Astrocyte of the spinal cord (primary cell): Measurements from ENCODE around the gene PBX1.
A peak's percentile ranks its signal among the peaks of the same experiment; 100 is the strongest.

Experiments
- DNase-seq: peaks from one replicate; pipeline ENCODE4 v3.0.0; 2011; ENCODE audit warnings: low read depth, low spot score
- H3K4me3 ChIP-seq: 2 replicates; pipeline ENCODE4 v1.5.1; 2011; ENCODE audit warnings: low read depth, mild to moderate bottlenecking, low read length, moderate library complexity
- in situ Hi-C: cut with HindIII; loops from 2 replicates; pipeline ENCODE4 v1.10.0; 2017; ENCODE audit warnings: low sequenced_read_pairs
- TF ChIP-seq, protein P1 (sequence below): IDR thresholded peaks from 2 replicates; pipeline ENCODE4 v1.5.1; 2012; ENCODE audit warnings: low read depth, mild to moderate bottlenecking, low read length, inconsistent platforms

Gene PBX1

GRCh38 chr1:164709541-164710278 is 150.7 kb downstream of the PBX1 start:
- no peak for DNase-seq
- in situ Hi-C loops, result no loop called here
- H3K4me3 ChIP-seq, result no peak overlapping the region
- TF ChIP-seq, protein P1, sequence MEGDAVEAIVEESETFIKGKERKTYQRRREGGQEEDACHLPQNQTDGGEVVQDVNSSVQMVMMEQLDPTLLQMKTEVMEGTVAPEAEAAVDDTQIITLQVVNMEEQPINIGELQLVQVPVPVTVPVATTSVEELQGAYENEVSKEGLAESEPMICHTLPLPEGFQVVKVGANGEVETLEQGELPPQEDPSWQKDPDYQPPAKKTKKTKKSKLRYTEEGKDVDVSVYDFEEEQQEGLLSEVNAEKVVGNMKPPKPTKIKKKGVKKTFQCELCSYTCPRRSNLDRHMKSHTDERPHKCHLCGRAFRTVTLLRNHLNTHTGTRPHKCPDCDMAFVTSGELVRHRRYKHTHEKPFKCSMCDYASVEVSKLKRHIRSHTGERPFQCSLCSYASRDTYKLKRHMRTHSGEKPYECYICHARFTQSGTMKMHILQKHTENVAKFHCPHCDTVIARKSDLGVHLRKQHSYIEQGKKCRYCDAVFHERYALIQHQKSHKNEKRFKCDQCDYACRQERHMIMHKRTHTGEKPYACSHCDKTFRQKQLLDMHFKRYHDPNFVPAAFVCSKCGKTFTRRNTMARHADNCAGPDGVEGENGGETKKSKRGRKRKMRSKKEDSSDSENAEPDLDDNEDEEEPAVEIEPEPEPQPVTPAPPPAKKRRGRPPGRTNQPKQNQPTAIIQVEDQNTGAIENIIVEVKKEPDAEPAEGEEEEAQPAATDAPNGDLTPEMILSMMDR, result no peak

DNA sequence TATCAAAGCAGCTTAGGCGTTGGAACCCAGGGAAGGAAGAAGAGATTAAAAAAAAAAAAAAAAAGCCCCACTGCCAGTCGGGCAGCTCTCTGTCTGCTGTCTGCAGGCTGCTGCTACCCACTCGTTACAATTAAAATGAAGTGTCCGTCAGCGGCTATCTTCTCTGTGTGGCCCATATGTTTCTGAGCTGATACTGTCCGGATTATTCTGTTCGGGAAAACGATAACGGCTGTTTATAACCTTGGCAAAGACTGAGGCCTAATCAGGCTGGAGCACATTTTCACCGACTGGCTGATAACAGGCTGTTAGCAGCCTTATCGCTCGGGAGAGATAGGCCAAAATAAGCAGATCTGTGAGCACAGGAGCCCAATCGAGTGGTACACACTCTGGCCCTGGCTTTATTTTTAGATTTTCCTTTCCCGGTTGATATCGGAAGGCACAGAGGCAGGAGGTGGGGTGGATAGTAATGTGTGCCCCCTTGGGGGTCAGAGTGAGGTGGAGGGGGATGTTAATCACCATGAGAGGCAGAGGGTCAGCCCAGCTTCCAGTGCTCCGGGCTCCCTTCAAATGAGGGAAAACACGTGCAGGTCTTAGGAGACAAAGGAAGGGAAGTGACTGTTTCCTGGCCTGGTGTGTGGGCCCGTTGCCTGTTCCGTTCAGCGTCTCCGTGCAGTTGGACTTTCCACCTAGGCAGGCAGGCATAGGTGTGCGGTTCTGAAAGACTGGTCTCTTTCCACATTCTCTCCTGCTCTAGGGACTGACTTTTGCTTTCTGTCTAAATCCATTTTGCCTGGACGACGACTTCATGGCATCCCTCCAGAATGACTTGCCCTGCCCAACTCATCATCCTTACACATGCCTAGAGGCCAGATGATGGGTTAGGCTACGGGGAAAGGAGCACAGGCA is 153.4 kb downstream of the PBX1 start:
- in situ Hi-C loops, result no loop called here
- DNase-seq, result no peak
- TF ChIP-seq, protein P1, result no peak
- no peak overlapping the region for H3K4me3 ChIP-seq

- in situ Hi-C loops, result no loop called here
- TF ChIP-seq, protein P1, result no peak
- DNase-seq, result no peak
- H3K4me3 ChIP-seq, result no peak overlapping the region
These were observed 154.6 kb downstream of the PBX1 start for GRCh38 chr1:164713456-164714207.

DNA sequence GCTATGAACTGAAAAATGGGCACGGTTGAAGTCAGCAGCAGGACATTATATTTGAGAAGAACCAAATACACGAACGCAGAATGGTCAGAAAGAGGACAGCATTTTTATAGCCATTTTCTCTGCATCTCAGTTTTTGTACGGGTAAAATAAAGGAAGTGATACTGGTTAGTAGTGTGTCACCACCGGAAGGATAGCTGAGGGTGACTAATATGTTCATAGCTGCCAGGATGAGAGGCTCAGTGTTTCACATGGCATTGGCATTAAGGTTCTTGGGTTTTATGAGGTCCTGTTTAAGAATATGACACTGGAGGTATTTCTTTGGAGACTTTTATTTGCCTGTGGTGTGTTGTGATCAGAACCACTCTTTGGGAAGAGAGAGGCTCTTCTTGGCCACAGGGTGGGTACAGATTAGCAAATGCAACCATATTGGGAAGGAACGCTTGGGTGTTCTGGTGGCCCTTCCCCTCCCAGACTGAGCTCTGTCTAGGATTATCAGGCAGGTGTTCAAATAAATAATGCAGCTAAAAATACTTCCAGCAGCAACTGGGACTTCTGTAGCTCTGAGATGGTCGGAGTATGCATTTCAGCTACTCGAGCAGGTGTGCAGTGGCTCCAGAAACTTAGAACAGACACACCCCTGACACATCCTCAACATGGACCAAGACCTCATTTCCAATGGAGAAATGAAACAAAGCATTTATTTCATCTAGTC is 158.2 kb downstream of the PBX1 start:
- TF ChIP-seq, protein P1, result no peak
- in situ Hi-C loops, result no loop called here
- peak; percentile 33 for DNase-seq
- no peak overlapping the region for H3K4me3 ChIP-seq

DNA sequence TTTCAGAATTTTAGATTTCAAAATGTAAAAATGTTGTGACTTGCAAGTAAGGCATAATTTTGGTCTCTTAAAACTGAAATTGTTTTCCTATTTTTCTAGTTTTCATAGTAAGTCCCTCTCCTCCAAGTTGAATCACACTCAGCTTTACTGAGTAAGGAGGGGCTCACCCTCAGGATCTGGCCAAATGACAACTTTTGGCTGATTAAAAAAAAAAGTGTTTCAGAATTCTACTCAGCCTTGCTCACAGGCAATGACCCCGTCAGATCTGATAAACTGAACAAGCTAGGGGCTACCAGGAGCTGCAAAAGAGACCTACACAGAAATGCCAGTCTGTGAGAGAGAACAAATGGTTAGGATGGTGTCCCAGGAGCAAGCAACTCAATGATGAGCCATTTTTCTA is 159.8 kb downstream of the PBX1 start:
- no peak for DNase-seq
- in situ Hi-C loops, result no loop called here
- H3K4me3 ChIP-seq, result no peak overlapping the region
- TF ChIP-seq, protein P1, result no peak
